ENCODE data around the gene WDPCP. TPM values are rescaled to one million over a fixed set of nuclear protein-coding genes. Genes with fewer than 3 reads are reported as not detected.

The WDPCP gene
- total and polyA plus RNA-seq, 10 of the 15 experiments (the other 5 are each of a cell fraction or from before 2014, with no cell fraction given), result 2.1 to 7.9 (median 4.6) TPM

DNA sequence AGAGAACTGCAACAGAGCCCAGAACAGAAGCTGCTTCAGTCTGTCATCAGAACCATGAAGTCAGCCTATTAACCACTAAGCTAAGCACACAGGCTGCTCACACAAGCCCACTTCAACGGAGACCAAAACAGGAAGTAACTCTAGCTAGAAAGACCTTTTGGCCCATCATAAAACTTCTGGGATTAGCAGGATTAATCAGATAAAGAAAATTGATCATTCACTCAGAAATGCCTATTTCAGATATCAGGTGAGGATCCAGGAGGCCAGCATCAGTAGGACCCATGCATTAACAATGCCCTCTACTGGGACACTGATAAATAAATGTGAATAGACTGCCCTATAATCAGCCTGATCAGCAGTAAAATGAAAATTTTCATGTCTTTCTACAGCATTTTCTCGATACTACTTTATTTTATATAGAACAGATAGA, 101.4 kb downstream of the WDPCP start:
- H3K4me1 ChIP-seq (ENCODE audit: control insufficient read depth, insufficient read depth, low read length), result no peaks in the 10 kb centered on the region
- POLR2A ChIA-PET, result no interaction called here
- ATAC-seq, result peak; percentile 63
- no peaks in the 10 kb centered on the region for H4K20me1 ChIP-seq (ENCODE audit: control insufficient read depth, insufficient read depth)
- peak; percentile 7 for FAIRE-seq
- H3K27me3 ChIP-seq (replicated peaks in 1 of 2; ENCODE audit: control insufficient read depth in 2 of 2, insufficient read depth in 2 of 2, low read length in 1 of 2), result no peaks in the 10 kb centered on the region
- SMC1A ChIA-PET (ENCODE audit: uncharacterized antibody, unreplicated experiment), result interaction anchor here (0.6 to 4.0 kb wide), 16 partner anchors 10 to 1029 kb away, joined by 3 to 18 read pairs (median 4); partner anchors contain the start of genes OTX1 and WDPCP
- H3K4me3 ChIP-seq, result no peak overlapping the region
- CTCF ChIA-PET, result interaction anchor here (0.7 to 5.2 kb wide), 27 partner anchors 7 to 1491 kb away, joined by 3 to 47 read pairs (median 4); no protein-coding TSS in a partner anchor
- TF ChIP-seq RAD21 (IDR thresholded peaks at IDR 0.05; ENCODE audit: insufficient read depth, low read depth, low read length) (peak; percentile 38), ZNF24 (IDR thresholded peaks at IDR 0.05) (no peak), GABPA (IDR thresholded peaks at IDR 0.05; ENCODE audit: low read depth) (no peak), SMC3 (IDR thresholded peaks at IDR 0.05; ENCODE audit: borderline replicate concordance, low read length) (peak; percentile 12; the same call in 1 of the 2 replicates), ZNF274 (IDR thresholded peaks at IDR 0.05; ENCODE audit: insufficient read depth, insufficient read length) (no peak), SPI1 (IDR thresholded peaks at IDR 0.05; ENCODE audit: borderline replicate concordance, insufficient read depth, low read depth, low read length) (no peak)
- TF ChIP-seq, protein P1, sequence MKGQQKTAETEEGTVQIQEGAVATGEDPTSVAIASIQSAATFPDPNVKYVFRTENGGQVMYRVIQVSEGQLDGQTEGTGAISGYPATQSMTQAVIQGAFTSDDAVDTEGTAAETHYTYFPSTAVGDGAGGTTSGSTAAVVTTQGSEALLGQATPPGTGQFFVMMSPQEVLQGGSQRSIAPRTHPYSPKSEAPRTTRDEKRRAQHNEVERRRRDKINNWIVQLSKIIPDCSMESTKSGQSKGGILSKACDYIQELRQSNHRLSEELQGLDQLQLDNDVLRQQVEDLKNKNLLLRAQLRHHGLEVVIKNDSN (IDR thresholded peaks at IDR 0.05; ENCODE audit: borderline replicate concordance, extremely low read length, insufficient read depth, low read depth, low read length), result no peak
- TF ChIP-seq, protein P2, sequence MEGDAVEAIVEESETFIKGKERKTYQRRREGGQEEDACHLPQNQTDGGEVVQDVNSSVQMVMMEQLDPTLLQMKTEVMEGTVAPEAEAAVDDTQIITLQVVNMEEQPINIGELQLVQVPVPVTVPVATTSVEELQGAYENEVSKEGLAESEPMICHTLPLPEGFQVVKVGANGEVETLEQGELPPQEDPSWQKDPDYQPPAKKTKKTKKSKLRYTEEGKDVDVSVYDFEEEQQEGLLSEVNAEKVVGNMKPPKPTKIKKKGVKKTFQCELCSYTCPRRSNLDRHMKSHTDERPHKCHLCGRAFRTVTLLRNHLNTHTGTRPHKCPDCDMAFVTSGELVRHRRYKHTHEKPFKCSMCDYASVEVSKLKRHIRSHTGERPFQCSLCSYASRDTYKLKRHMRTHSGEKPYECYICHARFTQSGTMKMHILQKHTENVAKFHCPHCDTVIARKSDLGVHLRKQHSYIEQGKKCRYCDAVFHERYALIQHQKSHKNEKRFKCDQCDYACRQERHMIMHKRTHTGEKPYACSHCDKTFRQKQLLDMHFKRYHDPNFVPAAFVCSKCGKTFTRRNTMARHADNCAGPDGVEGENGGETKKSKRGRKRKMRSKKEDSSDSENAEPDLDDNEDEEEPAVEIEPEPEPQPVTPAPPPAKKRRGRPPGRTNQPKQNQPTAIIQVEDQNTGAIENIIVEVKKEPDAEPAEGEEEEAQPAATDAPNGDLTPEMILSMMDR (IDR thresholded peaks at IDR 0.05 in 2 of 3, conservative IDR thresholded peaks at IDR 0.05 in 1 of 3; ENCODE audit: control insufficient read depth in 2 of 3, extremely low read depth in 1 of 3, insufficient read depth in 1 of 3, low read depth in 3 of 3, low read length in 3 of 3), result peak in 2 of 3 experiments; percentile 11 to 35; a peak in 3 of 6 replicates
- no peaks in the 10 kb centered on the region for H3K79me2 ChIP-seq (ENCODE audit: control insufficient read depth, insufficient read depth, low read length)
- no peak overlapping the region for H3K9ac ChIP-seq (ENCODE audit: control insufficient read depth, insufficient read depth, low read length)
- H3K4me2 ChIP-seq (ENCODE audit: control insufficient read depth, insufficient read depth), result no peak overlapping the region
- no peaks in the 10 kb centered on the region for H3K36me3 ChIP-seq (ENCODE audit: control insufficient read depth in 2 of 2, insufficient read depth in 2 of 2, low read length in 1 of 2)
- RAD21 ChIA-PET (ENCODE audit: unreplicated experiment), result interaction anchor here (0.8 to 4.2 kb wide), 6 partner anchors 40 to 1030 kb away, joined by 3 to 15 read pairs (median 4); no protein-coding TSS in a partner anchor
- H3K27ac ChIP-seq (ENCODE audit: control insufficient read depth, insufficient read depth), result no peak overlapping the region
- H3K9me3 ChIP-seq (replicated peaks; ENCODE audit: control insufficient read depth, insufficient read depth, low read length), result no peaks in the 10 kb centered on the region
- in situ Hi-C loops (cut with MboI), result loop anchor here (10.0 to 25.0 kb wide), 2 partner anchors 702 to 1025 kb away; no protein-coding TSS in a partner anchor
- no peak overlapping the region; the same call in 1 of the 2 replicates for H2AFZ ChIP-seq (ENCODE audit: control insufficient read depth, low read depth, low read length)
- WGBS (ENCODE audit: insufficient coverage, insufficient replicate concordance, low lambda C conversion rate, missing lambda C conversion rate), result 59% methylated on average over 2 of the region's 2 CpGs
- no peak for DNase-seq (ENCODE audit: low read depth, low spot score)
- intact Hi-C loops (cut with micrococcal nuclease; ENCODE audit: unreplicated experiment), result loop anchor here (5.0 kb wide), 1 partner anchor 700 kb away; no protein-coding TSS in a partner anchor
- BruUV-seq (replicated peaks), result no TSS peak
